Measurements from ENCODE around the gene CXCR6. TPM values are rescaled to one million over a fixed set of nuclear protein-coding genes. Genes with fewer than 3 reads are reported as not detected.

The CXCR6 gene
- total and polyA plus RNA-seq, 2 of the 8 experiments (the other 6 are each of a cell fraction or from before 2014, with no cell fraction given): not detected

GRCh38 chr3:45993421-45994027 is 50.3 kb downstream of the CXCR6 start:
- peaks cover 0 to 7% (median 4%) of the 10 kb centered on the region in 4 experiments; a peak in 2 of 7 replicates for H3K27me3 ChIP-seq (replicated peaks in 1 of 4; ENCODE audit: control insufficient read depth in 3 of 4, extremely low read depth in 1 of 4, insufficient read depth in 3 of 4, low read length in 3 of 4)
- no peak overlapping the region for H4K5ac ChIP-seq (ENCODE audit: insufficient read length, low read depth, low read length)
- no peak overlapping the region for H4K91ac ChIP-seq (replicated peaks; ENCODE audit: insufficient read length, low read length)
- no peaks in the 10 kb centered on the region for H3K36me3 ChIP-seq (ENCODE audit: control insufficient read depth in 2 of 4, insufficient read depth in 4 of 4, low read length in 3 of 4)
- H3K4me3 ChIP-seq (ENCODE audit: extremely low read depth in 1 of 4, insufficient read depth in 2 of 4, low read depth in 3 of 4, low read length in 4 of 4): no peak overlapping the region
- no peak overlapping the region for H2BK15ac ChIP-seq (ENCODE audit: low read length)
- H3K18ac ChIP-seq (ENCODE audit: extremely low read depth, low read length): no peak overlapping the region
- FAIRE-seq (no peak), DNase-seq (ENCODE audit: low read depth in 1 of 2, low spot score in 2 of 2) (no peak)
- H3K56ac ChIP-seq (replicated peaks; ENCODE audit: insufficient read length, low read depth, low read length): no peak overlapping the region
- H3K79me2 ChIP-seq (ENCODE audit: control insufficient read depth in 1 of 2, insufficient read depth in 2 of 2, low read length in 2 of 2): peaks cover 0 to 48% of the 10 kb centered on the region in 2 experiments; a peak in 2 of 4 replicates
- H4K8ac ChIP-seq (ENCODE audit: extremely low read depth, insufficient read depth, low read length): no peak overlapping the region
- no peak overlapping the region for H2BK120ac ChIP-seq (replicated peaks; ENCODE audit: low read depth, low read length)
- H4K20me1 ChIP-seq (replicated peaks in 1 of 2; ENCODE audit: control insufficient read depth in 1 of 2, insufficient read depth in 2 of 2, low read length in 2 of 2): no peaks in the 10 kb centered on the region
- no peak overlapping the region for H2BK20ac ChIP-seq (ENCODE audit: low read length)
- POLR2A ChIA-PET (ENCODE audit: partially characterized antibody): interaction anchor here (0.7 kb wide), 1 partner anchor 300 kb away, joined by 3 read pairs; no protein-coding TSS in a partner anchor
- no peak overlapping the region for H2AFZ ChIP-seq (ENCODE audit: low read length)
- no peak overlapping the region for H3K23ac ChIP-seq (ENCODE audit: insufficient read length)
- WGBS, 2 experiments (ENCODE audit: extremely low coverage in 1 of 2, insufficient coverage in 1 of 2, insufficient read length in 1 of 2, insufficient replicate concordance in 2 of 2, low coverage in 1 of 2, low lambda C conversion rate in 2 of 2, missing lambda C conversion rate in 1 of 2): 84% methylated on average over 3 of the region's 3 CpGs; no CpG with 5 or more reads in 1 of the 2 experiments
- 0 out of 2 replicates have a peak overlapping the region, but pooled peaks have one; percentile 4 for H2AK5ac ChIP-seq (ENCODE audit: low read depth, low read length)
- peaks cover 2% of the 10 kb centered on the region; the same call in 1 of the 2 replicates for H3K23me2 ChIP-seq (ENCODE audit: low read depth, low read length)
- CTCF ChIA-PET (ENCODE audit: partially characterized antibody): interaction anchor here (0.7 kb wide), 1 partner anchor 86 kb away, joined by 4 read pairs; no protein-coding TSS in a partner anchor
- peaks cover 10% of the 10 kb centered on the region; the same call in 1 of the 2 replicates for H3K79me1 ChIP-seq (ENCODE audit: low read depth, low read length)
- H2BK12ac ChIP-seq (ENCODE audit: low read depth, low read length): no peak overlapping the region
- no peak overlapping the region for H2BK5ac ChIP-seq (ENCODE audit: low read depth, low read length)
- H3K4me2 ChIP-seq (ENCODE audit: insufficient read depth in 1 of 2, low read depth in 2 of 2, low read length in 2 of 2): peak overlapping the region in 1 of 2 experiments; percentile 42; a peak in 1 of 4 replicates
- no peak overlapping the region for H3K27ac ChIP-seq (ENCODE audit: low read depth, low read length)
- no peak overlapping the region for H3K14ac ChIP-seq (ENCODE audit: insufficient read length)
- no peaks in the 10 kb centered on the region for H3K9me3 ChIP-seq (ENCODE audit: insufficient read depth in 2 of 2, low read depth in 1 of 2, low read length in 1 of 2)
- H3K4me1 ChIP-seq (replicated peaks in 1 of 4; ENCODE audit: control insufficient read depth in 3 of 4, insufficient read depth in 4 of 4, low read length in 3 of 4): peaks cover 5 to 15% (median 12%) of the 10 kb centered on the region in 4 experiments
- H3K9ac ChIP-seq (replicated peaks in 1 of 4; ENCODE audit: extremely low read depth in 1 of 4, low read depth in 3 of 4, low read length in 3 of 4): no peak overlapping the region
- no peak overlapping the region for H3K4ac ChIP-seq (replicated peaks; ENCODE audit: insufficient read length, low read depth, low read length)
- TF ChIP-seq SIN3A (conservative IDR thresholded peaks at IDR 0.05 in 1 of 2, IDR thresholded peaks at IDR 0.05 in 1 of 2; ENCODE audit: low read depth in 1 of 2, low read length in 2 of 2) (no peak), KDM5A (IDR thresholded peaks at IDR 0.05; ENCODE audit: low read length) (no peak), EZH2 (IDR thresholded peaks at IDR 0.05; ENCODE audit: low read depth, low read length, severe bottlenecking) (no peak), TEAD4 (IDR thresholded peaks at IDR 0.05; ENCODE audit: low read depth, low read length) (no peak), CTBP2 (IDR thresholded peaks at IDR 0.05; ENCODE audit: borderline replicate concordance, insufficient read depth, insufficient read length, low read length) (no peak), HDAC2 (IDR thresholded peaks at IDR 0.05; ENCODE audit: borderline replicate concordance in 1 of 2, low read depth in 2 of 2, low read length in 2 of 2) (no peak), MAFK (IDR thresholded peaks at IDR 0.05; ENCODE audit: low read depth, low read length) (no peak), BCL11A (IDR thresholded peaks at IDR 0.05; ENCODE audit: low read depth in 2 of 2, low read length in 2 of 2) (no peak), CBX8 (IDR thresholded peaks at IDR 0.05; ENCODE audit: borderline replicate concordance, low read depth, low read length) (no peak), RFX5 (IDR thresholded peaks at IDR 0.05; ENCODE audit: borderline replicate concordance, low read depth, low read length) (no peak), CHD2 (IDR thresholded peaks at IDR 0.05; ENCODE audit: low read length) (no peak), JUN (IDR thresholded peaks at IDR 0.05; ENCODE audit: low read depth, low read length) (no peak)
